Psoas muscle (tissue), 8 donors: ENCODE data around the gene VMP1. TPM values are rescaled to one million over a fixed set of nuclear protein-coding genes. Genes with fewer than 3 reads are reported as not detected.
"Not testable (repeated sequence)": the region's sequence is repeated elsewhere in the genome, so short reads cannot be mapped to it uniquely, and the experiment has no call there.

ENCODE experiments used
- ATAC-seq, 4 donors: fragments of 200-7000 bp; cut with Tn5 transposase; one replicate each; pipeline ENCODE4 v1.9.1; 2020; ENCODE audit warnings: moderate library complexity in 3 of 4, mild to moderate bottlenecking in 2 of 4
- DNase-seq, 2 donors: peaks; one replicate each; pipeline ENCODE4 v3.0.0-alpha.2; 2020
- H3K27ac ChIP-seq: fragments of 200-600 bp; one replicate; pipeline ENCODE4 v1.8.0; 2022
- H3K27me3 ChIP-seq, 3 donors: fragments of 200-600 bp in 1 of 3; one replicate each; pipeline versions ENCODE4 v1.6.1 to v1.8.0; 2013 to 2022; ENCODE audit warnings: low read length in 2 of 3, mild to moderate bottlenecking in 2 of 3, moderate library complexity in 1 of 3; ENCODE audit not compliant: insufficient read depth in 3 of 3
- H3K36me3 ChIP-seq, 2 donors: fragments of 200-600 bp in 1 of 2; one replicate each; pipeline versions ENCODE4 v1.6.1 to v1.8.0; 2013 to 2022; ENCODE audit warnings: low read depth in 1 of 2, mild to moderate bottlenecking in 1 of 2, moderate library complexity in 1 of 2; ENCODE audit not compliant: insufficient read depth in 1 of 2
- H3K4me1 ChIP-seq: fragments of 200-600 bp; one replicate; pipeline ENCODE4 v1.8.0; 2022
- H3K4me3 ChIP-seq: fragments of 200-600 bp; one replicate; pipeline ENCODE4 v1.8.0; 2022; ENCODE audit warnings: mild to moderate bottlenecking
- H3K9me3 ChIP-seq: fragments of 200-600 bp; one replicate; pipeline ENCODE4 v1.8.0; 2022
- WGBS, 3 donors: extraction: QIAGEN DNeasy Blood & Tissue Kit; methylation state at CpG; one replicate each; pipeline versions ENCODE4 v1.1.6 to v1.1.7; 2013; 5-methylcytosine and 5-hydroxymethylcytosine counted together
- intact Hi-C, 2 donors: fragments of 100-400 bp; cut with DNase I; formaldehyde crosslinking; loops; one replicate each; pipeline versions ENCODE4 v1.11.0 to v1.14.2; 2022
- polyA plus RNA-seq, 3 donors: library from polyadenylated mRNA; stranded (reverse); fragments of 200-250 nt; gene quantifications; one replicate each; pipeline ENCODE4 v1.2.3, GENCODE V29; 2013
- total RNA-seq, 4 donors: library from RNA; stranded (reverse); fragmentation: NEBNext Ultra II Directional in 2 of 4; extraction: Animal tissue kit (Norgen Biotek cat#: 25700) in 2 of 4; gene quantifications; one replicate each; pipeline versions ENCODE4 v1.2.1 to v1.2.4, GENCODE V29; 2021 to 2023
- TF ChIP-seq, protein P1 (sequence below): fragments of 200-600 bp; IDR thresholded peaks from one replicate; pipeline ENCODE4 v1.8.0; 2022; ENCODE audit warnings: antibody characterized with exemption
- donor health status: healthy with polysubstance abuse.
- donor health status: DM: no; HTN: no; CAD: no; lungs with moderate emphysema.
- donor health status: Bipolar disorder and iron deficiency.
- donor health status: healthy.
- donor health status: DM: yes; HTN: yes; CAD: no.
- donor health status: DM: no; HTN: no; CAD: no.
- donor health status: DM: no; HTN: no; CAD: no.
- donor health status: DM: yes; HTN: yes; CAD: no.

The VMP1 gene
- total and polyA plus RNA-seq, 7 donors: 31.3 to 115 (median 60.5) TPM

DNA sequence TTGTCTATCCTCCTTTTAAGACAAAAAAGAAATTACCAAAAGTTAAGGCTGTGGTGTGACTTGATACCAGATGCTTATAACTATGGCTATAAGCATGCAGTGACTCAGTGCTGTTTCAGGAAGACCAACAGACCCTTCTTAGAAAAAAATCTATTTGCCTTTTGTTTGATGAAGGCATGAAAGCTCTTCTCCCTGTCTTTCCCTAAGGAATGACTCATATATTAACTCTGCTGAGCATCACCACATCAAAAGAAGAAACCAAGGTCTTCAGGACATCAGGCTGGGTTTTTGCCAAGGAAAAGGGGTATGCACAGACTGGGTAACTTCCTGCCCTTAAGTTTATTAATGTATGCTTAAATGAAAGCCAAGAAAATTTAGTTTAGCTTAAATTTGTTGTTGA lies 47.1 kb downstream of the VMP1 start:
- H3K4me3 ChIP-seq: no peak overlapping the region
- peaks cover 14% of the 10 kb centered on the region for H3K4me1 ChIP-seq
- TF ChIP-seq, protein P1, sequence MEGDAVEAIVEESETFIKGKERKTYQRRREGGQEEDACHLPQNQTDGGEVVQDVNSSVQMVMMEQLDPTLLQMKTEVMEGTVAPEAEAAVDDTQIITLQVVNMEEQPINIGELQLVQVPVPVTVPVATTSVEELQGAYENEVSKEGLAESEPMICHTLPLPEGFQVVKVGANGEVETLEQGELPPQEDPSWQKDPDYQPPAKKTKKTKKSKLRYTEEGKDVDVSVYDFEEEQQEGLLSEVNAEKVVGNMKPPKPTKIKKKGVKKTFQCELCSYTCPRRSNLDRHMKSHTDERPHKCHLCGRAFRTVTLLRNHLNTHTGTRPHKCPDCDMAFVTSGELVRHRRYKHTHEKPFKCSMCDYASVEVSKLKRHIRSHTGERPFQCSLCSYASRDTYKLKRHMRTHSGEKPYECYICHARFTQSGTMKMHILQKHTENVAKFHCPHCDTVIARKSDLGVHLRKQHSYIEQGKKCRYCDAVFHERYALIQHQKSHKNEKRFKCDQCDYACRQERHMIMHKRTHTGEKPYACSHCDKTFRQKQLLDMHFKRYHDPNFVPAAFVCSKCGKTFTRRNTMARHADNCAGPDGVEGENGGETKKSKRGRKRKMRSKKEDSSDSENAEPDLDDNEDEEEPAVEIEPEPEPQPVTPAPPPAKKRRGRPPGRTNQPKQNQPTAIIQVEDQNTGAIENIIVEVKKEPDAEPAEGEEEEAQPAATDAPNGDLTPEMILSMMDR: no peak
- no peaks in the 10 kb centered on the region for H3K27me3 ChIP-seq
- intact Hi-C loops: loop anchor here in 1 of 2 donors (2.0 kb wide), 1 partner anchor 104 kb away; no protein-coding TSS in a partner anchor
- DNase-seq: no peak
- peak overlapping the region; percentile 25 for H3K27ac ChIP-seq
- peaks cover 0 to 19% of the 10 kb centered on the region in 2 donors for H3K36me3 ChIP-seq
- ATAC-seq: peak in 1 of 4 donors; percentile 22
- H3K9me3 ChIP-seq: no peaks in the 10 kb centered on the region

DNA sequence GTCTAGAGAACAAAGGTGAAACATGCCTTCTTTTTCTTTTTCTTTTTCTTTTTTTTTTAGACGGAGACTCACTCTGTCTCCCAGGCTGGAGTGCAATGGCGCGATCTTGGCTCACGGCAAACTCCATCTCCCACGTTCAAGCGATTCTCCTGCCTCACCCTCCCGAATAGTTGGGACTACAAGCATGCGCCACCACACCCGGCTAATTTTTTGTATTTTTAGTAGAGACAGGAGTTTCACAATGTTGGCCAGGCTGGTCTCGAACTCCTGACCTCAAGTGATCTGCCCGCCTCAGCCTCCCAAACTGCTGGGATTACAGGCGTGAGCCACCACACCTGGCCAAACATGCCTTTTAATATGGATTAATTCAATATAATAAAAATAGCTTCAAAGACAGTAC lies 47.6 kb downstream of the VMP1 start:
- H3K9me3 ChIP-seq, DNase-seq, H3K4me3 ChIP-seq, H3K27me3 ChIP-seq, H3K27ac ChIP-seq, ATAC-seq: not testable (repeated sequence)
- Histone ChIP-seq H3K36me3 (peaks cover 0 to 19% of the 10 kb centered on the region in 2 donors), H3K4me1 (peaks cover 14% of the 10 kb centered on the region)
- WGBS, 3 donors: 97% methylated on average over 12 of the region's 12 CpGs
- intact Hi-C loops: loop anchor here (2.0 to 5.0 kb wide), 2 partner anchors 92 to 104 kb away; no protein-coding TSS in a partner anchor

DNA sequence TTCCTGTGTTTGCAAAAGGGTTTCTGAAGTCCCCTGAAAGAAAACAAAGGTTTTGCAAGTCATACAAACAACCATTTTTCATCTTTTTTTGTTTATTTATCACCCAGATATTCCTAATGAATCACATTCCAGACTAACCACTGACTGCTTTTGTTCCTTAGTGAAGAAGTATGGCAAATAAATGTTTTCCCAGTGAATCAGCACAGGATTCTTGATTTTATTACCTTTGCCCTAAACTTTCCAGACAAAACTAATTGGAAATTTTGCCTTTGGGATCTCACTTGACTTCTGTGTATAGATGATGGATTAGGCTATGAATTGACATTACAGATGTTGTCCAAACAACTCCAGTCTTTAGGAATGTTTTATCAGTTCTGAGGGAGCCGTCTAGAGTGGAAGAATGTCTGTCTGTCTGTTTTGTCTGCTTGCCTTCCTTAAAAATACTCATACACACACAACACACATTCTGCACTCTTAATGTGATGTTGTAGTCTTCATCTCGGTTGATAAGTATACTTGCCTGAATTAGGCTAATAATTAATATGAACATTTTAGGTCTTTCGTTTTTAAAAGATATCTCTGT lies 48.9 kb downstream of the VMP1 start:
- Histone ChIP-seq H3K27ac (no peak overlapping the region), H3K4me1 (peaks cover 14% of the 10 kb centered on the region)

DNA sequence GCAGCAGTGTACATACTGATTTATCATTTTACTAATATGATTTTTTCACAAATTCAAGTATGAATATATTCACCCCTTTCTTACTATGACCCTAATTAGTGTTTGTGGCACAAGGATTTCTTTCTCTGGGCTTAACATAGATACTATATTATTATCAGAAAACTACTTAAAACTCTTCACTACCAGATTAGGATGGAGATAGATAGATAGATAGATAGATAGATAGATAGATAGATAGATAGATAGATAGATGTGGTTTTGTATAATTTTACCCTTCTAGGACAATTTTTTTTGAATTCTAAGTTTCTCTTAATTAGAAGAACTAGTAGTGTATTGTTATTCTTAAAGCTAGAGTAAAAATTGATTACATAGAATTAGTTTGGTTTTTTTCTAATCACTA lies 49.6 kb downstream of the VMP1 start:
- intact Hi-C loops: loop anchor here in 1 of 2 donors (5.0 kb wide), 1 partner anchor 90 kb away; no protein-coding TSS in a partner anchor
- H3K27me3 ChIP-seq: no peaks in the 10 kb centered on the region
- no peak overlapping the region for H3K4me3 ChIP-seq
- TF ChIP-seq, protein P1: no peak
- H3K4me1 ChIP-seq: peaks cover 14% of the 10 kb centered on the region
- no peak overlapping the region for H3K27ac ChIP-seq
- H3K36me3 ChIP-seq: peaks cover 0 to 19% of the 10 kb centered on the region in 2 donors
- DNase-seq: no peak
- H3K9me3 ChIP-seq: no peaks in the 10 kb centered on the region
- ATAC-seq: no peak

More for the DNA sequence above, 48.9 kb downstream of the VMP1 start:
- H3K9me3 ChIP-seq: no peaks in the 10 kb centered on the region
- DNase-seq: no peak
- no peak for ATAC-seq
- TF ChIP-seq, protein P1: no peak
- H3K27me3 ChIP-seq: no peaks in the 10 kb centered on the region
- intact Hi-C loops: loop anchor here in 1 of 2 donors (5.0 kb wide), 1 partner anchor 91 kb away; no protein-coding TSS in a partner anchor
- H3K4me3 ChIP-seq: no peak overlapping the region
- peaks cover 0 to 19% of the 10 kb centered on the region in 2 donors for H3K36me3 ChIP-seq
- WGBS, 3 donors: 75 to 81% (median 76%) methylated on average over 3 of the region's 3 CpGs

DNA sequence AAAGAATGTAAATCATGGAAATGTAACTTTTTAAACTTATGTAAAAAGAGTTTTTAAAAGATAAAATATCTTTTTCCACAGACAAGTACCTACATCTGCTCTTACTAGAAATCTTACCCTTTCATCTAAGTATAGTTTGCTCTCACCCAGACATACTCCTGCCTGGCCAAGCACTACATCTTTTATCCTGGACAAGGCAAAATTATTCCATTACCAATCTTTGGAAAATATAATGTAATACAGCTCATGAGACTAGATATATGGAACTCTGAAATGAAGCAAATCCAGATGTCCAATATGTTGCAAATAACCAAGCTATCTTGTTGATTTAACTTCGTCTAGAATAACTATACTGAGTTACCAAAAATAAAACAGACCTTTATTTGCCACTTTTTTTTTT lies 50.0 kb downstream of the VMP1 start:
- Histone ChIP-seq H3K9me3 (no peaks in the 10 kb centered on the region), H3K27ac (no peak overlapping the region)

More for the DNA sequence above, 50.0 kb downstream of the VMP1 start:
- Histone ChIP-seq H3K27me3 (no peaks in the 10 kb centered on the region), H3K4me3 (no peak overlapping the region), H3K36me3 (peaks cover 0 to 19% of the 10 kb centered on the region in 2 donors), H3K4me1 (peaks cover 14% of the 10 kb centered on the region)
- ATAC-seq: no peak
- 72 to 87% (median 73%) methylated on average over 1 of the region's 1 CpG for WGBS, 3 donors
- no peak for DNase-seq
- intact Hi-C loops: loop anchor here in 1 of 2 donors (5.0 kb wide), 1 partner anchor 90 kb away; no protein-coding TSS in a partner anchor
- TF ChIP-seq, protein P1: no peak
